GM10847 (cell line): ENCODE data around the gene ZYG11B.

Source experiments
- POLR2A ChIP-seq: IDR thresholded peaks from 2 replicates; pipeline ENCODE4 v1.6.1; 2011; ENCODE audit not compliant: insufficient read length; ENCODE audit errors: extremely low read depth

Gene ZYG11B

DNA sequence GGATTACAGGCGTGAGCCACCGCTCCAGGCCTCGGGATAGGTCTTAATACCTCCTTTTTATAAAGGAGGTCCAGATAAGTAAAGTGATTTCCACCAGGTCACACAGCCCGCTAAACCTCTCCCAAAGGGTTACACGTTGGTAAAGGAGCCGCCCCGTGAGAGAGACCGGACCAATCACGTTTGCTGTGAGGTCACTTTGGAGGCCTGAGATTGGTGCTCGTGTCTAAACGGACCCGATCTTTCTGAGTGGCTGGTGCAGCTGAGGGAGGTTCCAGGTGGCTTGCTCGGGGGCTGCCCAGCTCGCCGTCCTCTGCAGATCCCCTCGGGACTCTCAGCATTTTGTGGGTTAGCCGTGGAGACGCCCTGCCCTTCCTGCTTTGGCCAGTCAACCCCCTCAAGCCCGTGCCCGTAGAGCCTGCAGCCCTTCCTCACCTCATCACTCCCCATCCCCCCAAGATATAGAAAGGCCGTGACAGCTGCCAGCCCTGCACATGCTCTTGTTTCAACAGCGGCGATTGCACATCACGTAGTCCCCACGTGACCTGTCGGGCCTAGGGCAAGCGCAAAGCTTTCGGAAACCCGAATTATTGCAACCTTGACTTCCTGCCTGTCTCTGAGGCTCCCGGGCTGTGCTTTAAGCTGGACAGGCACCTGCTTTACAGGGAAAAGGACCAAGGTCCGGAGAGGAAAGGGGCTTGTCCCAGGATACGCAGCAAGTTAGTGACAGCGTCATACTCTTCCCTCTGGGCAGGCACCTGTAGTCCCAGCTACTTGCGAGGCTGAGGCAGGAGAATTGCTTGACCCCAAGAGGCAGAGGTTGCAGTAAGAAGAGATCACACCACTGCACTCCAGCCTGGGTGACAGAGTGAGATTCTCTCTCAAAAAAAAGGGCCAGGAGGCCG, 23.1 kb upstream of the ZYG11B start:
- peak; percentile 25 for TF ChIP-seq POLR2A

- TF ChIP-seq POLR2A: no peak
Observed at GRCh38 chr1:52706136-52706670, 20.1 kb upstream of the ZYG11B start.

DNA sequence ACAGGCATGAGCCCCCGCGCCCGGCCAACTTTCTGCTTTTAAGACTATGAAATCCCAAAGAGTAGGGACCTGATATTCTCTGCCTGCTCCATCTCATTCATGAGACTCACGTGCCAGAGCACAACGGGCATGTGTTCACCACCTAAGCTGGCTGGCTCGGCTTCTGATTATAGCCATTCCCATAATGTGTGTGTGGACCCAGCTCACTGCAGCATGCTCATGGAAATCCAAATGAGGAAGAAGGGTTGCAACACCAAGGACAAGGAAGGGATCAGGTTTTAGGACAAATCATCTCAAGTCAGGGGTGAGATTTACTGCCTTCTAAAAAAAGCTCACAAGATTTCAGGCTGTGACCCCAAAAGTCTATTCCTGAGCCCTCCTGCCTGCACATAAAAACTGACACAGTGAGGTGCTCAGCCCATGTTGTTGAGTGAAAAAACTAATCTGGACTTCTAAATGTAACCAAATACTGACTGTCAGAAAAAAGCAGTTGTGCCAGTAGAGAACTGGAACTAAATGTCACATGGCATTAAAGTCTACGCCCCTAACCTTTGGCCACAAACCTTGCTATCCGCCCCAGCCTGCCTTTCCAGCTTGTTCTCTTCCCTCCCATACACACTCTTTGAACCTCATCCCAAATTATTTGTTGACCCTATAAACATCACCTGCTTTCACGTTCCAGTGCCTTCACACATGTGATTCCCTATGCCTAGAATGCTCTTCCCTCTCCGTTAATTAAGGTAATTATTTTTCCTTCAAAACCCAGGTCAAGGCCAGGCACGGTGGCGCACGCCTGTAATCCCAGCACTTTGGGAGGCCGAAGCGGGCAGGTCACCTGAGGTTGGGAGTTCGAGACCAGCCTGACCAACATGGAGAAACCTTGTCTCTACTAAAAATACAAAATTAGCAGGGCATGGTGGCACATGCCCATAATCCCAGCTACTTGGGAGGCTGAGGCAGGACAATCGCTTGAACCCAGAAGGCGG, 19.0 kb upstream of the ZYG11B start:
- TF ChIP-seq POLR2A: no peak

DNA sequence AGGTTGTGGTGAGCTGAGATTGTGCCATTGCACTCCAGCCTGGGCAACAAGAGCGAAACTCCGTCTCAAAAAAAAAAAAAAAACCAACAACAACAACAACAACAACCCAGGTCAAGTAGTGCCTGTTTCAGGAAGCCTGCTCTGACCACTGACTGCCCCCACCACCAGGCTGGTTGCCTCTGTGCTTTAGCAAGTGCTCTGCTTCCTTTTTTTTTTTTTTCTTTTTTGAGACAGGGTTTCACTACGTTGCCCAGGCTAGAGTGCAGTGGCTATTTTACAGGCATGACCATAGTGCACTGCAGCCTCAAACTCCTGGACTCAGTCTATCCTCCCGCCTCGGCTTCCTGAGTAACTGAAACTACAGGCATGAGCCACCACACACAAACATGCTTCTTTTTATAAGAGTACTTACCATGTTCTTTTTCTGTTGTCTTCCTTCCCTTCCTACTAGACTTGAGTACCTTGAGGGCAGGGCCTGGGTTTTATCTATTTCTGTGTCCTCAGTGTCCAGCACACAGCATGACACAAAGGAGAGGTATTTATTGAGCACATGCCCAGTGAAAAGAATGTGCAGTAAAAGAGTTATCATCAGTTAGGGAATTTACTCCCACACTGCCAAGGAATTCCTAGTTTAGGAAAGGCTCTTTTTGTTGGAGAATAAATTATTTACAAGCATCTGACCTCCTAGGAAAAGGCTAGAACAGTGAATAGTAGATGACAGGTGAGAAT, 18.2 kb upstream of the ZYG11B start:
- no peak for TF ChIP-seq POLR2A

GRCh38 chr1:52709016-52709415, 17.2 kb upstream of the ZYG11B start:
- no peak for TF ChIP-seq POLR2A

GRCh38 chr1:52713590-52713989, 12.7 kb upstream of the ZYG11B start:
- TF ChIP-seq POLR2A: no peak

- TF ChIP-seq POLR2A: no peak
Observed at GRCh38 chr1:52723260-52723659, 3.0 kb upstream of the ZYG11B start.

- no peak for TF ChIP-seq POLR2A
Observed at GRCh38 chr1:52725903-52726264, 369 bp upstream of the ZYG11B start.

- no peak for TF ChIP-seq POLR2A
Observed at GRCh38 chr1:52727114-52727586, 897 bp downstream of the ZYG11B start.

DNA sequence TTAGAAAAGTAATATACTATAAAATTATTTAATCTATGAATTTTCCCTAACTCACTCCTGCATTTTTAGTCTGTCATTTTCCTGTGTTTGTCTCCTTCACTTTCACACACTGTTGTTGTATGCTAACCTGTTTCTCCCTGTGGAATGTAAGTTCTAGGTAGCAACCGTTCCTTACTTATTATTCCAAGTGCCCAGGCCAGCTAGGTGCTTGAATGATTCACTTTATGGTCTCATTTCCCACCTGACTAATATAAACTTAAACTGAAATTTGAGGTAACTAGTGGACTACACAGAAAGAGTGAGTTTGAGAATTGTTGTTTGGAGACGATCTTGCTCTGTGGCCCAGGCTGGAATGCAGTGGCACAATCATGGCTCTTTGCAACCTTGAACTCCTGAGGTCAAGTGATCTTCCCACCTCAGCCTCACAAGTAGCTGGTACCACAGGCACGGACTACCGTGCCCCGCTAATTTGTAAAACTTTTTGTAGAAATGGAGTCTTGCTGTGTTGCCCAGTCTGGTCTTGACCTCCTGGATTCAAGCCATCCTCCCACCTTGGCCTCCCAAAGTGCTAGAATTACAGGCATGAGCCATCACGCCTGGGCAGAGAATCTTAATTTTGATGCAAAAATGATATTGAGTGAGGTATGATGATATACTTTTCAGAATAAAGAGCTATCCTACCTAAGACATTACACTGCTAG, 1.9 kb downstream of the ZYG11B start:
- TF ChIP-seq POLR2A: no peak

GRCh38 chr1:52733368-52733767, 7.1 kb downstream of the ZYG11B start:
- TF ChIP-seq POLR2A: no peak

DNA sequence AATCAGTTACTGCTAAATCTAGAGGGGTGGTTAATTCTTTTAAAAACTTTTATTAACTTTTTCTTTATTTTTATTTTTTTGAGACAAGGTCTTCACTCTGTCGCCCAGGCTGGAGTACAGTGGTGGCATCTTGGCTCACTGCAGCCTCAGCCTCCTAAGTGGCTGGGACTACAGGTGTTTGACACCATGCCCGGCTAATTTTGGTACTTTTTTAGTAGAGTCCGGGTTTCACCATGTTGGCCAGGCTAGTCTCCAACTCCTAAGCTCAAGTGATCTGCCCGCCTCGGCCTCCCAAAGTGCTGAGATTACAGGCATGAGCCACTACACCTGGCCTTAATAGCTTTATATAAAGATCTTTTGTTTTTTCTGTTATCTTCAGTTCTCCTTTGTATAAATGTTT, 11.9 kb downstream of the ZYG11B start:
- no peak for TF ChIP-seq POLR2A

DNA sequence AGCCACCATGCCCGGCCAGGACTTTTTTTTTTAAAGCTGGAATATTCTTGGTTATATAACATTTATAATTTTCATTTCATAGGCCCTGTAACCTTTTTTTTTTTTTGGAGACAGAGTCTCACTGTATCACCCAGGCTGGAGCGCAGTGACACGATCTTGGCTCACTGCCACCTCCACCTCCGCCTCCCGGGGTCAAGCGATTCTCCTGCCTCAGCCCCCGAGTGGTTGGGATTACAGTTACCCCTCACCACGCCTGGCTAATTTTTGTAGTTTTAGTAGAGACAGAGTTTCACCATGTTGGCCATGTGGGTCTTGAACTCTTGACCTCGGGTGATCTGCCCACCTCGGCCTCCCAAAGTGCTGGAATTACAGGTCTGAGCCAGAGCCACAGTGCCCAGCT, 12.6 kb downstream of the ZYG11B start:
- no peak for TF ChIP-seq POLR2A
